Activated T-cell treated with anti-CD3 and anti-CD28 coated beads, Interleukin-2, amount 50 U/mL, for 72 hours (primary cell): Measurements from ENCODE around the gene CDKAL1. TPM values are rescaled to one million over a fixed set of nuclear protein-coding genes. Genes with fewer than 3 reads are reported as not detected.

Experiments used
- ATAC-seq, 2 donors: fragments of 150-1000 bp; cut with Tn5 transposase; replicated peaks in 1 of 2; 2 replicates each; pipeline ENCODE4 v1.10.0; 2021; ENCODE audit warnings: moderate library complexity in 2 of 2, mild to moderate bottlenecking in 1 of 2
- DNase-seq, 2 donors: peaks; one replicate each; pipeline ENCODE4 v3.0.0; 2021 to 2022; ENCODE audit warnings: mixed read lengths in 1 of 2
- H3K27ac Mint-ChIP-seq: one replicate; pipeline ENCODE4 v1.8.0; 2022; ENCODE audit warnings: mild to moderate bottlenecking, moderate library complexity, mixed read lengths
- H3K27me3 Mint-ChIP-seq: one replicate; pipeline ENCODE4 v1.8.0; 2022; ENCODE audit warnings: low read depth, mixed read lengths
- H3K36me3 Mint-ChIP-seq, 2 donors: one replicate each; pipeline ENCODE4 v1.8.0; 2022; ENCODE audit warnings: mixed read lengths in 2 of 2, mild to moderate bottlenecking in 1 of 2; ENCODE audit not compliant: insufficient read depth in 2 of 2
- H3K4me1 Mint-ChIP-seq: one replicate; pipeline ENCODE4 v1.8.0; 2022; ENCODE audit warnings: low read depth, mixed read lengths
- H3K4me3 Mint-ChIP-seq, 2 donors: one replicate each; pipeline ENCODE4 v1.8.0; 2022; ENCODE audit warnings: mild to moderate bottlenecking in 2 of 2, mixed read lengths in 2 of 2, moderate library complexity in 2 of 2
- H3K9me3 Mint-ChIP-seq, 2 donors: one replicate each; pipeline ENCODE4 v1.8.0; 2022; ENCODE audit warnings: mixed read lengths in 2 of 2
- total RNA-seq, 2 donors: library from RNA; stranded (reverse); gene quantifications; one replicate each; pipeline ENCODE4 v1.2.3, GENCODE V29; 2022

CDKAL1 gene
- total RNA-seq, 2 donors from 2014 or later: 25.9 to 29.8 TPM

GRCh38 chr6:20800653-20801052 is 266.4 kb downstream of the CDKAL1 start:
- Mint-ChIP-seq H3K36me3 (peaks cover 11 to 12% of the 10 kb centered on the region in 2 donors), H3K27ac (no peak overlapping the region), H3K27me3 (no peaks in the 10 kb centered on the region), H3K4me3 (no peak overlapping the region), H3K4me1 (no peaks in the 10 kb centered on the region), H3K9me3 (peaks cover 0 to 12% of the 10 kb centered on the region in 2 donors)
- ATAC-seq: no peak
- no peak for DNase-seq

- H3K4me1 Mint-ChIP-seq: no peaks in the 10 kb centered on the region
- H3K27ac Mint-ChIP-seq: no peak overlapping the region
- ATAC-seq (no peak), DNase-seq (no peak)
- H3K4me3 Mint-ChIP-seq: no peak overlapping the region
- peaks cover 0 to 10% of the 10 kb centered on the region in 2 donors for H3K9me3 Mint-ChIP-seq
- no peaks in the 10 kb centered on the region for H3K27me3 Mint-ChIP-seq
- peaks cover 10 to 13% of the 10 kb centered on the region in 2 donors for H3K36me3 Mint-ChIP-seq
Observed at GRCh38 chr6:20801595-20801994, 267.3 kb downstream of the CDKAL1 start.

- H3K4me1 Mint-ChIP-seq: no peaks in the 10 kb centered on the region
- H3K27ac Mint-ChIP-seq: no peak overlapping the region
- H3K36me3 Mint-ChIP-seq: peaks cover 6 to 8% of the 10 kb centered on the region in 2 donors
- no peaks in the 10 kb centered on the region for H3K27me3 Mint-ChIP-seq
- no peak overlapping the region for H3K4me3 Mint-ChIP-seq
- ATAC-seq: no peak
- no peak for DNase-seq
- peaks cover 0 to 8% of the 10 kb centered on the region in 2 donors for H3K9me3 Mint-ChIP-seq
Observed at GRCh38 chr6:20802596-20802995, 268.3 kb downstream of the CDKAL1 start.

DNA sequence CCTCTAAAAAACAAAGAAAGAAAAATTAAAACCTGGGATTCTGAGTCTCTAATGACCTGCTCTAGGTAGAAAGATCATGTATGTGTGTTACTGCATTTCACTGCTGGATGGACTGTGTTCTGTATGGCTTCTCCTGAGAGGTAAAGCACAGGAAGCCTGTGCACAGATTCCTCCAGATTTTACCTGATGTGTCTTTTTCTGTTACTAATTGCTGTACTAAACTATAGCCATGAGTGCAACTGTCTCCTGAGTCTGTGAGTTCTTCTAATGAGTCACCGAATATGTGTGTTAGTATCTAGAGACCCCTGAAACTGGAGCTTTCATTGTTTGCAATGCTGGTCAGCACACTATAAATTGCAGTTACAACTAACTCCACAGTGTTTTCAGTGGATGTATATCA is 270.8 kb downstream of the CDKAL1 start:
- Mint-ChIP-seq H3K4me3 (no peak overlapping the region), H3K36me3 (peaks cover 2 to 7% of the 10 kb centered on the region in 2 donors), H3K27me3 (no peaks in the 10 kb centered on the region), H3K4me1 (no peaks in the 10 kb centered on the region), H3K9me3 (peaks cover 0 to 6% of the 10 kb centered on the region in 2 donors), H3K27ac (peak overlapping the region; percentile 63)
- ATAC-seq (no peak), DNase-seq (no peak)

DNA sequence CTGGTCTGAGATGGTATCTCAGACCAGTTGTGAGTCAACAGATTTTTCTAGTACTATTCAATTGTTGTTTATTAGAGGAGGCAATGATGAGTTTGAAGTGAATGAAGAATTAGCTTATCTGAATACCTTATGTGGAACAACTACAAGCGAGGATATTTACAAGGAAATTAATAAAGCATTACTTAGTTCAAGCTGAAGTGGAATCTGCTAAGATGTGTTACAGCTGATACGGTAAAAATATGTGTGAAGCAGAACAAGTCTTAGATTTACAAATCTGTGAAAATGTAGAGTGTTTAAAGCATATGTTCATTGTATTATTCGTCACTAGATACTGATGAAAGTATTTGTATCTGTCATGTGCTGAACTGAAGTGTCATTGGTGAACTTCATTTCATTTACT is 272.4 kb downstream of the CDKAL1 start:
- Mint-ChIP-seq H3K4me1 (peaks cover 8% of the 10 kb centered on the region), H3K36me3 (peaks cover 2 to 9% of the 10 kb centered on the region in 2 donors), H3K27me3 (no peaks in the 10 kb centered on the region), H3K4me3 (no peak overlapping the region), H3K9me3 (peaks cover 0 to 6% of the 10 kb centered on the region in 2 donors), H3K27ac (no peak overlapping the region)
- DNase-seq (no peak), ATAC-seq (no peak)

- ATAC-seq (no peak), DNase-seq (no peak)
- Mint-ChIP-seq H3K9me3 (peaks cover 3 to 8% of the 10 kb centered on the region in 2 donors), H3K27me3 (no peaks in the 10 kb centered on the region), H3K27ac (no peak overlapping the region), H3K4me3 (no peak overlapping the region), H3K4me1 (peaks cover 8% of the 10 kb centered on the region), H3K36me3 (peaks cover 5 to 13% of the 10 kb centered on the region in 2 donors)
Observed at GRCh38 chr6:20808439-20808838, 274.2 kb downstream of the CDKAL1 start.

DNA sequence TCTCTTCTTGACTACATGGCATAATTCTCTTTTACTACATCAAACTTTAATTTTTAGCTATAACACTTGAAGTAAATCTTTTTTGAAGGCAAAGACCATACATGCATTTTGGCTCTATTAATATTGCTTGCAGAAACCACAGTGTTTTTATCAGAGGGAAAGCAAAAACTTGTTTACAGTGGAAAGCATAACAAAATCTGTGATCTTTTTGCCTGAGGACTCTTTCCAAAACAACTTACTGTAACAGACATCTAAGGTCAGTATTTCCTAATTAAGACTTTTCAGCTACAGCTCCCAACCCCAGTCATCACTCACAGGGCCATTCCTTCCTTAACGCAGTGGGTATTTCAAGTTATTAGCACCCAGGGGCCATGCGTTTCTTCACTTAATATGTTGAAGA is 274.7 kb downstream of the CDKAL1 start:
- peaks cover 3 to 7% of the 10 kb centered on the region in 2 donors for H3K9me3 Mint-ChIP-seq
- no peak for DNase-seq
- no peak for ATAC-seq

DNA sequence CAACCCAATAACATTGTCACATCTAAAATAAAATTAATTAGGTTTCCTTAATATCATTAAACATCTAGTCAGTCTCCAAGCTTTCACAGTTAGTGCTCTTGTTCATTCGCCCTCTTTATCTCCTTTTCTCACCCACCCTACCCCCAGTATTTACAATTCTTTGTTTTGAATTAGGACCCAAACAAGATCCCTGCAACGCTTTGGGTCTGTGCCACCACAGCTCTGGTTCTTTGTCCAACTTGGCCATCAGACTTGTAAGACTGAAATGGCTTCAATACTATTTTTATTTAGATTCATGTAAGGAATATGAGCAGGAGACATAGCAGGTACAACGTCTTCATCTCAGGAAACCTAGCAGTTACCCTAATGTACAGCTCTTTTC is 276.5 kb downstream of the CDKAL1 start:
- Mint-ChIP-seq H3K9me3 (peaks cover 3 to 5% of the 10 kb centered on the region in 2 donors), H3K27ac (peak overlapping the region; percentile 24), H3K36me3 (peaks cover 6 to 18% of the 10 kb centered on the region in 2 donors), H3K4me3 (no peak overlapping the region), H3K4me1 (peaks cover 8% of the 10 kb centered on the region), H3K27me3 (no peaks in the 10 kb centered on the region)
- no peak for DNase-seq
- ATAC-seq: no peak

More for the DNA sequence above, 274.7 kb downstream of the CDKAL1 start:
- Mint-ChIP-seq H3K36me3 (peaks cover 5 to 14% of the 10 kb centered on the region in 2 donors), H3K27ac (peak overlapping the region; percentile 40), H3K27me3 (no peaks in the 10 kb centered on the region), H3K4me1 (peaks cover 8% of the 10 kb centered on the region), H3K4me3 (no peak overlapping the region)

GRCh38 chr6:20811109-20811761 is 277.0 kb downstream of the CDKAL1 start:
- ATAC-seq: peak in 1 of 2 donors; percentile 39
- H3K27ac Mint-ChIP-seq: peak overlapping the region; percentile 24
- no peak overlapping the region for H3K4me3 Mint-ChIP-seq
- H3K36me3 Mint-ChIP-seq: peaks cover 4 to 15% of the 10 kb centered on the region in 2 donors
- peaks cover 3 to 5% of the 10 kb centered on the region in 2 donors for H3K9me3 Mint-ChIP-seq
- DNase-seq: no peak
- H3K4me1 Mint-ChIP-seq: peaks cover 8% of the 10 kb centered on the region
- H3K27me3 Mint-ChIP-seq: no peaks in the 10 kb centered on the region

DNA sequence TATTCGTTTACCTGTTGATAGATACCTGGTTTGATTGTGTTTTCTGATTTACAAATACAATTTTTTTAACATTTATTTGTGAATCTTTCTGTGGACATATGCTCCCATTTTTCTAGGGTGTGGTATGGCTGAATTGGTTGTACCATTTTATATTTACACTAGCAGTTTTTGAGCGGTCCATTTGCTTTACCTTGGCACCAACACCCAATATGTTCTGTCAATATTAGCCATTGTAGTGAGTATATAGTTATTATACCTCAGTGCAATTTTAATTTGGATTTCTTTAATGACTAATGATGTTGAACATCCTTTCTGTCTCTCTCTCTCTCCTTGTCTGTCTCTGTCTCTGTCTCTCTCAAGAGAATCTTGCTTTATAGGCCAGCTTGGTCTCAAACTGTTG is 278.5 kb downstream of the CDKAL1 start:
- no peak overlapping the region for H3K27ac Mint-ChIP-seq
- no peak overlapping the region for H3K4me3 Mint-ChIP-seq
- H3K36me3 Mint-ChIP-seq: peaks cover 4 to 11% of the 10 kb centered on the region in 2 donors
- H3K9me3 Mint-ChIP-seq: peaks cover 3 to 5% of the 10 kb centered on the region in 2 donors
- no peak for ATAC-seq
- DNase-seq: no peak
- no peaks in the 10 kb centered on the region for H3K27me3 Mint-ChIP-seq
- H3K4me1 Mint-ChIP-seq: peaks cover 8% of the 10 kb centered on the region

GRCh38 chr6:20814494-20814893 is 280.2 kb downstream of the CDKAL1 start:
- no peak overlapping the region for H3K27ac Mint-ChIP-seq
- H3K27me3 Mint-ChIP-seq: no peaks in the 10 kb centered on the region
- no peak overlapping the region for H3K4me3 Mint-ChIP-seq
- H3K9me3 Mint-ChIP-seq: peaks cover 3 to 5% of the 10 kb centered on the region in 2 donors
- no peak for DNase-seq
- ATAC-seq: no peak
- H3K36me3 Mint-ChIP-seq: peaks cover 4 to 11% of the 10 kb centered on the region in 2 donors
- H3K4me1 Mint-ChIP-seq: peaks cover 8% of the 10 kb centered on the region

GRCh38 chr6:20816126-20816525 is 281.9 kb downstream of the CDKAL1 start:
- no peak for DNase-seq
- ATAC-seq: no peak
- no peaks in the 10 kb centered on the region for H3K27me3 Mint-ChIP-seq
- H3K9me3 Mint-ChIP-seq: peaks cover 3 to 5% of the 10 kb centered on the region in 2 donors
- H3K4me3 Mint-ChIP-seq: no peak overlapping the region
- H3K36me3 Mint-ChIP-seq: peaks cover 8 to 16% of the 10 kb centered on the region in 2 donors
- peaks cover 5% of the 10 kb centered on the region for H3K4me1 Mint-ChIP-seq
- H3K27ac Mint-ChIP-seq: no peak overlapping the region

- peaks cover 3 to 5% of the 10 kb centered on the region in 2 donors for H3K9me3 Mint-ChIP-seq
- no peaks in the 10 kb centered on the region for H3K4me1 Mint-ChIP-seq
- H3K27me3 Mint-ChIP-seq: no peaks in the 10 kb centered on the region
- peaks cover 12 to 18% of the 10 kb centered on the region in 2 donors for H3K36me3 Mint-ChIP-seq
- H3K27ac Mint-ChIP-seq: no peak overlapping the region
- H3K4me3 Mint-ChIP-seq: no peak overlapping the region
- no peak for ATAC-seq
- no peak for DNase-seq
Observed at GRCh38 chr6:20817806-20818320, 283.6 kb downstream of the CDKAL1 start.
